HepG2 (cell line): ENCODE results near the gene CDCA5. TPM values are rescaled to one million over a fixed set of nuclear protein-coding genes. Genes with fewer than 3 reads are reported as not detected.

Source experiments
- BRD4 ChIP-seq: sonication (generic); formaldehyde crosslinking; IDR thresholded peaks from 2 replicates; pipeline ENCODE4 v1.4.0; 2020; ENCODE audit warnings: missing genetic modification reagents
- CHD2 ChIP-seq: IDR thresholded peaks from 2 replicates; pipeline ENCODE4 v1.6.1; 2011; ENCODE audit warnings: low read depth, low read length, improper control_type of control experiment
- EP300 ChIP-seq, 3 experiments: sonication (generic) in 1 of 3; formaldehyde crosslinking in 1 of 3; IDR thresholded peaks; 2 replicates each; pipeline versions ENCODE4 v1.5.1 to v1.6.1; 2011 to 2020; ENCODE audit warnings: low read depth in 2 of 3, low read length in 2 of 3, borderline replicate concordance in 1 of 3, improper control_type of control experiment in 1 of 3, mild to moderate bottlenecking in 1 of 3, missing genetic modification reagents in 1 of 3, moderate library complexity in 1 of 3
- HBP1 ChIP-seq: IDR thresholded peaks from 2 replicates; pipeline ENCODE4 v1.6.1; 2016; ENCODE audit warnings: low read depth, control low read depth
- HMGXB3 ChIP-seq: sonication (generic); formaldehyde crosslinking; IDR thresholded peaks from 2 replicates; pipeline ENCODE4 v1.4.0; 2020; ENCODE audit warnings: missing genetic modification reagents, borderline replicate concordance
- KDM5B ChIP-seq: sonication (generic); formaldehyde crosslinking; IDR thresholded peaks from 2 replicates; pipeline ENCODE4 v1.4.0; 2020; ENCODE audit warnings: missing genetic modification reagents, mild to moderate bottlenecking, borderline replicate concordance
- MLXIP ChIP-seq: sonication (generic); formaldehyde crosslinking; IDR thresholded peaks from 2 replicates; pipeline ENCODE4 v1.9.0; 2021; ENCODE audit warnings: missing genetic modification reagents, borderline replicate concordance
- MXD3 ChIP-seq: IDR thresholded peaks from 2 replicates; pipeline ENCODE4 v1.6.1; 2016; ENCODE audit warnings: mild to moderate bottlenecking, missing biosample characterization, missing genetic modification reagents
- ZFP36L1 ChIP-seq: sonication (generic); formaldehyde crosslinking; IDR thresholded peaks from 2 replicates; pipeline ENCODE4 v1.8.0; 2022; ENCODE audit warnings: mild to moderate bottlenecking, missing genetic modification reagents, moderate library complexity
- ZFP37 ChIP-seq: sonication (generic); formaldehyde crosslinking; IDR thresholded peaks from 2 replicates; pipeline ENCODE4 v1.4.0; 2020; ENCODE audit warnings: missing genetic modification reagents, borderline replicate concordance
- ZNF235 ChIP-seq: sonication (generic); formaldehyde crosslinking; IDR thresholded peaks from 2 replicates; pipeline ENCODE4 v1.8.1; 2023; ENCODE audit warnings: mild to moderate bottlenecking, missing genetic modification reagents, borderline replicate concordance
- ZNF430 ChIP-seq: sonication (generic); formaldehyde crosslinking; IDR thresholded peaks from 2 replicates; pipeline ENCODE4 v1.9.0; 2021; ENCODE audit warnings: mild to moderate bottlenecking, missing genetic modification reagents
- ZXDC ChIP-seq: sonication (generic); formaldehyde crosslinking; IDR thresholded peaks from 2 replicates; pipeline ENCODE4 v1.5.0; 2020; ENCODE audit warnings: mild to moderate bottlenecking, missing genetic modification reagents
- polyA plus RNA-seq, 8 experiments: library from polyadenylated mRNA; depleted of rRNA in 3 of 8; stranded (reverse) in 7 of 8; unstranded in 1 of 8; fragments of >200 nt; fragmentation: Illumina TruSeq in 4 of 8; extraction: Trizol in 4 of 8; gene quantifications; 2 replicates each; pipeline versions ENCODE4 v1.2.1 to v1.2.3, GENCODE V29; 2011 to 2016; ENCODE audit warnings: low read depth in 4 of 8, missing spikeins in 1 of 8, mixed read lengths in 1 of 8; ENCODE audit not compliant: insufficient read depth in 1 of 8
- total RNA-seq, 5 experiments: library from RNA; depleted of rRNA; stranded (reverse); fragments of >200 nt; fragmentation: Illumina TruSeq; extraction: Trizol; gene quantifications; 2 replicates each; pipeline ENCODE4 v1.2.3, GENCODE V29; 2016; ENCODE audit warnings: low read depth in 1 of 5

The CDCA5 gene
- total and polyA plus RNA-seq, 2 of the 13 experiments (the other 11 are each of a cell fraction or from before 2014, with no cell fraction given) = 13.5 to 50.6 TPM

- peak; percentile 75; the same call in 1 of the 2 replicates for TF ChIP-seq ZXDC (CRISPR knock-in tag)
- peak; percentile 61 to 68; a peak in 2 of 4 replicates for TF ChIP-seq EP300 (IDR thresholded peaks at IDR 0.05; ENCODE audit: low read depth in 2 of 2, low read length in 2 of 2)
- TF ChIP-seq EP300 (CRISPR knock-in tag; IDR thresholded peaks at IDR 0.05; ENCODE audit: borderline replicate concordance) = no peak
- peak; percentile 67; the same call in 1 of the 2 replicates for TF ChIP-seq BRD4 (CRISPR knock-in tag)
- no peak for TF ChIP-seq ZFP37 (CRISPR knock-in tag)
- TF ChIP-seq HBP1 (CRISPR knock-in tag) = peak; percentile 87
- TF ChIP-seq KDM5B (CRISPR knock-in tag) = peak; percentile 74; the same call in 1 of the 2 replicates
- peak; percentile 14; the same call in 1 of the 2 replicates for TF ChIP-seq MLXIP (CRISPR knock-in tag)
- peak; percentile 73; the same call in 1 of the 2 replicates for TF ChIP-seq ZNF430 (CRISPR knock-in tag)
- TF ChIP-seq CHD2 = peak; percentile 55; the same call in 1 of the 2 replicates
- no peak for TF ChIP-seq MXD3 (CRISPR knock-in tag)
- TF ChIP-seq HMGXB3 (CRISPR knock-in tag) = peak; percentile 66; the same call in 1 of the 2 replicates
- no peak for TF ChIP-seq ZNF235 (CRISPR knock-in tag)
- no peak for TF ChIP-seq ZFP36L1 (CRISPR knock-in tag)
Measured at GRCh38 chr11:65095974-65096806, 12.3 kb upstream of the CDCA5 start, which contains the start of gene VPS51 (continued).
